Left ventricle myocardium inferior (tissue), 1 donor: ENCODE measurements around the gene RAP1GAP. TPM values are rescaled to one million over a fixed set of nuclear protein-coding genes. Genes with fewer than 3 reads are reported as not detected.

Source experiments
- DNase-seq: peaks from one replicate; pipeline ENCODE4 v3.0.0-alpha.2; 2020
- H3K27ac ChIP-seq: fragments of 200-600 bp; replicated peaks from 2 replicates; pipeline ENCODE4 v1.8.0; 2021
- H3K27me3 ChIP-seq: fragments of 200-600 bp; 2 replicates; pipeline ENCODE4 v1.8.0; 2021; ENCODE audit warnings: low read depth
- H3K36me3 ChIP-seq: fragments of 200-600 bp; 2 replicates; pipeline ENCODE4 v1.8.0; 2021
- H3K4me1 ChIP-seq: fragments of 200-600 bp; 2 replicates; pipeline ENCODE4 v1.8.0; 2021
- H3K4me3 ChIP-seq: fragments of 200-600 bp; 2 replicates; pipeline ENCODE4 v1.8.0; 2021; ENCODE audit warnings: mild to moderate bottlenecking, moderate library complexity
- H3K9me3 ChIP-seq: fragments of 200-600 bp; replicated peaks from 2 replicates; pipeline ENCODE4 v1.8.0; 2021
- CTCF ChIP-seq: fragments of 200-600 bp; IDR thresholded peaks from 2 replicates; pipeline ENCODE4 v1.8.0; 2021; ENCODE audit warnings: antibody characterized with exemption, mild to moderate bottlenecking, borderline replicate concordance
- intact Hi-C: fragments of 100-400 bp; cut with micrococcal nuclease; formaldehyde crosslinking; loops from one replicate; pipeline ENCODE4 v1.11.0; 2022
- total RNA-seq: library from RNA; stranded (reverse); fragmentation: NEBNext Ultra II Directional; extraction: Animal tissue kit (Norgen Biotek cat#: 25700); gene quantifications from one replicate; pipeline ENCODE4 v1.2.1, GENCODE V29; 2021
- donor health status: DM: no; HTN: yes; CAD: no; lungs with severe emphysema.

RAP1GAP gene
- total RNA-seq, 1 donor from 2014 or later, result 6.2 TPM

DNA sequence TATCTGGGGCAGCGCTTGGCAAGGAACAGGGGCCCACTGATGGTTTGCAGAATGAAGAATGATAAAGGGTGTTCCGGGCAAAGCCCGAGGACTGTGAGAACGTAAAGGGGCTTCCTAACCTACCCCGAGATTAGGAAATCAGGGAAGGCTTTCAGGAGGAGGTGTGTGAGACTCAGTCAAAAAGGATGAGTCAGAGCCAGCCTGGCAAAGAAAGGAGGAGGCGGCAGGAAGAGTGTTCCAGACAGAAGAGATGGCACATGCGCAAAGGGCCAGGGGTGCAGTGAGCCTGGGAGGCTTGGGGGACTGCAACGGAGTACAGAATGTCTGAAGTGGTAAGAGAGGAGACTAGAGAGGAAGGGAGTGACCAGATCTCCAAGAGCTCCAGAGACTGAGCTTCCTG, 70.3 kb downstream of the RAP1GAP start:
- Histone ChIP-seq H3K27me3 (peaks cover 59% of the 10 kb centered on the region), H3K4me1 (no peaks in the 10 kb centered on the region), H3K27ac (no peak overlapping the region), H3K4me3 (no peak overlapping the region), H3K9me3 (no peaks in the 10 kb centered on the region), H3K36me3 (no peaks in the 10 kb centered on the region)
- TF ChIP-seq CTCF, result no peak
- DNase-seq, result no peak
- intact Hi-C loops, result no loop called here

GRCh38 chr1:21598417-21598816, 70.7 kb downstream of the RAP1GAP start:
- H3K27ac ChIP-seq, result no peak overlapping the region
- H3K36me3 ChIP-seq, result no peaks in the 10 kb centered on the region
- H3K4me1 ChIP-seq, result no peaks in the 10 kb centered on the region
- intact Hi-C loops, result no loop called here
- no peak for DNase-seq
- no peaks in the 10 kb centered on the region for H3K9me3 ChIP-seq
- H3K27me3 ChIP-seq, result peaks cover 59% of the 10 kb centered on the region
- TF ChIP-seq CTCF, result no peak
- no peak overlapping the region for H3K4me3 ChIP-seq

DNA sequence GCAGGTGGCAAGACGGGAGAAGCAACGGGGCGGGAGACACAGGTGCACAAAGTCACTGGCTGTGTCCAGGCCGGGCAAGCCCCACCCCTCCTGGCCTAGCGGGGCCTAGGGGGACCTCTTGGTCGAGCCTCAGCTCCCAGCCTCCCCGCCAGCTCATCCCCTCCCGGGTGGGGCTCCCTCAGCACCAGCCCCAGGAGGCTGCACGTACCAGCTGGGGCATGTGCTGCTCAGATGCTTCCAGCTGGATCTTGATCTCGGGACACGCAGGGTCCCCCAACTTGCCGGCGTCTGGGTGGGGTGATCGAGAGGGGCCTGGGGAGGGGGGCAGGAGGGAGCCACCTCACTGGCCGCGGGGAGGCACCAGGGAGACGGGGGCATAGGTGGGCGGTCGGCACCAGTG, 71.4 kb downstream of the RAP1GAP start:
- H3K4me3 ChIP-seq, result no peak overlapping the region
- no peak for TF ChIP-seq CTCF
- H3K9me3 ChIP-seq, result no peaks in the 10 kb centered on the region
- peaks cover 53% of the 10 kb centered on the region for H3K27me3 ChIP-seq
- no peak overlapping the region for H3K27ac ChIP-seq
- H3K36me3 ChIP-seq, result no peaks in the 10 kb centered on the region
- no peak for DNase-seq
- intact Hi-C loops, result no loop called here
- H3K4me1 ChIP-seq, result no peaks in the 10 kb centered on the region

DNA sequence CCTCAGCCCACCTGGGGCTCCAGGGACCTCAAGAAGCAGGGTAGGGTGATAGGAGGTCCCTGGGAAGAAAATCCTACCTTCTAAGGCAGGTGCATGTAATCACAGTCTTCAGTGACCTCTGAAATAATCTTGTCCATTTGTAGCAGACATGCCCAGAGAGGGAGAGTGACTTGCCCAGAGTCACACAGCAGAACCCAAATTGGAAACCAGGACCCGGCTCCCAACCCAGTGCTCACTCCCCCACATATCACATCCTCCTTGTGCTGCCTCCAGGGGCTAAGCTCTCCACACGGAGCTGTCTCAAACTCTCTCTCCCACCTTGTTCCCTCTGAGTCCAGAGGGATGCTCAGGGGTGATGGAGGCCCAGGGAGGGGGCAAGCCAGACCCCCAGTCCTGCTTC, 72.5 kb downstream of the RAP1GAP start:
- no peaks in the 10 kb centered on the region for H3K9me3 ChIP-seq
- H3K36me3 ChIP-seq, result no peaks in the 10 kb centered on the region
- TF ChIP-seq CTCF, result no peak
- H3K27me3 ChIP-seq, result peaks cover 51% of the 10 kb centered on the region
- intact Hi-C loops, result no loop called here
- no peak overlapping the region for H3K27ac ChIP-seq
- no peak for DNase-seq
- H3K4me1 ChIP-seq, result no peaks in the 10 kb centered on the region
- no peak overlapping the region for H3K4me3 ChIP-seq

GRCh38 chr1:21596174-21596573, 73.0 kb downstream of the RAP1GAP start:
- no peak overlapping the region for H3K4me3 ChIP-seq
- DNase-seq, result no peak
- H3K36me3 ChIP-seq, result no peaks in the 10 kb centered on the region
- TF ChIP-seq CTCF, result no peak
- H3K27me3 ChIP-seq, result peaks cover 51% of the 10 kb centered on the region
- H3K4me1 ChIP-seq, result no peaks in the 10 kb centered on the region
- intact Hi-C loops, result no loop called here
- H3K27ac ChIP-seq, result no peak overlapping the region
- no peaks in the 10 kb centered on the region for H3K9me3 ChIP-seq
